GM21390 (cell line): Measurements from ENCODE around the gene SYT2.
"Not testable (repeated sequence)": the region's sequence is repeated elsewhere in the genome, so short reads cannot be mapped to it uniquely, and the experiment has no call there.

Experiments used
- ATAC-seq: cut with Tn5 transposase; IDR thresholded peaks from one replicate; pipeline ENCODE4 v1.9.1; 2021; ENCODE audit not compliant: unreplicated experiment

SYT2 gene

GRCh38 chr1:202625416-202626360 is 84.6 kb downstream of the SYT2 start:
- ATAC-seq = no peak

GRCh38 chr1:202624781-202625108 is 85.5 kb downstream of the SYT2 start:
- no peak for ATAC-seq

- ATAC-seq = no peak
Observed at GRCh38 chr1:202624088-202624780, 86.0 kb downstream of the SYT2 start.

- ATAC-seq = not testable (repeated sequence)
Observed at GRCh38 chr1:202623476-202623875, 86.8 kb downstream of the SYT2 start.

- no peak for ATAC-seq
Observed at GRCh38 chr1:202623075-202623474, 87.2 kb downstream of the SYT2 start.

- no peak for ATAC-seq
Observed at GRCh38 chr1:202622388-202622787, 87.9 kb downstream of the SYT2 start.

- ATAC-seq = no peak
Observed at GRCh38 chr1:202621446-202621845, 88.8 kb downstream of the SYT2 start.

GRCh38 chr1:202620036-202620435 is 90.2 kb downstream of the SYT2 start:
- ATAC-seq = not testable (repeated sequence)

GRCh38 chr1:202619505-202619904 is 90.7 kb downstream of the SYT2 start:
- ATAC-seq = no peak

- not testable (repeated sequence) for ATAC-seq
Observed at GRCh38 chr1:202619012-202619411, 91.2 kb downstream of the SYT2 start.

GRCh38 chr1:202616355-202616915 is 93.8 kb downstream of the SYT2 start:
- ATAC-seq = peak; percentile 20

- ATAC-seq = peak; percentile 71
Observed at GRCh38 chr1:202615501-202616354, 94.5 kb downstream of the SYT2 start.

GRCh38 chr1:202615208-202615500 is 95.1 kb downstream of the SYT2 start:
- not testable (repeated sequence) for ATAC-seq

GRCh38 chr1:202614363-202615207 is 95.7 kb downstream of the SYT2 start:
- ATAC-seq = not testable (repeated sequence)

- no peak for ATAC-seq
Observed at GRCh38 chr1:202613571-202613970, 96.7 kb downstream of the SYT2 start.

GRCh38 chr1:202612036-202612435 is 98.2 kb downstream of the SYT2 start:
- ATAC-seq = not testable (repeated sequence)

GRCh38 chr1:202605515-202605914 is 104.7 kb downstream of the SYT2 start:
- ATAC-seq = no peak

- ATAC-seq = no peak
Observed at GRCh38 chr1:202603435-202603834, 106.8 kb downstream of the SYT2 start.

- ATAC-seq = no peak
Observed at GRCh38 chr1:202600432-202601041, 109.7 kb downstream of the SYT2 start.
